Loucy (cell line): ENCODE measurements around the gene RCAN3.

Experiments
- EZH2phosphoT487 ChIP-seq: fragments of 200-600 bp; IDR thresholded peaks from 2 replicates; pipeline ENCODE4 v1.6.1; 2018; ENCODE audit warnings: antibody characterized with exemption, mild to moderate bottlenecking, moderate library complexity, borderline replicate concordance
- TF ChIP-seq, protein P1 (sequence below): fragments of 200-600 bp; sonication (generic); conservative IDR thresholded peaks from 2 replicates; pipeline ENCODE4 v1.5.1; 2014; ENCODE audit warnings: mild to moderate bottlenecking, antibody characterized with exemption, low read length

GRCh38 chr1:24481843-24482610 is 20.6 kb upstream of the RCAN3 start:
- TF ChIP-seq, protein P1, sequence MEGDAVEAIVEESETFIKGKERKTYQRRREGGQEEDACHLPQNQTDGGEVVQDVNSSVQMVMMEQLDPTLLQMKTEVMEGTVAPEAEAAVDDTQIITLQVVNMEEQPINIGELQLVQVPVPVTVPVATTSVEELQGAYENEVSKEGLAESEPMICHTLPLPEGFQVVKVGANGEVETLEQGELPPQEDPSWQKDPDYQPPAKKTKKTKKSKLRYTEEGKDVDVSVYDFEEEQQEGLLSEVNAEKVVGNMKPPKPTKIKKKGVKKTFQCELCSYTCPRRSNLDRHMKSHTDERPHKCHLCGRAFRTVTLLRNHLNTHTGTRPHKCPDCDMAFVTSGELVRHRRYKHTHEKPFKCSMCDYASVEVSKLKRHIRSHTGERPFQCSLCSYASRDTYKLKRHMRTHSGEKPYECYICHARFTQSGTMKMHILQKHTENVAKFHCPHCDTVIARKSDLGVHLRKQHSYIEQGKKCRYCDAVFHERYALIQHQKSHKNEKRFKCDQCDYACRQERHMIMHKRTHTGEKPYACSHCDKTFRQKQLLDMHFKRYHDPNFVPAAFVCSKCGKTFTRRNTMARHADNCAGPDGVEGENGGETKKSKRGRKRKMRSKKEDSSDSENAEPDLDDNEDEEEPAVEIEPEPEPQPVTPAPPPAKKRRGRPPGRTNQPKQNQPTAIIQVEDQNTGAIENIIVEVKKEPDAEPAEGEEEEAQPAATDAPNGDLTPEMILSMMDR = no peak
- TF ChIP-seq EZH2phosphoT487 = no peak
